Lower leg skin (tissue), 4 donors: ENCODE measurements around the gene RFNG. TPM values are rescaled to one million over a fixed set of nuclear protein-coding genes. Genes with fewer than 3 reads are reported as not detected.

Source experiments
- DNase-seq, 2 donors: peaks; one replicate each; pipeline ENCODE4 v3.0.0-alpha.2; 2019; ENCODE audit warnings: low spot score in 2 of 2
- H3K4me3 ChIP-seq: fragments of 200-600 bp; sonication (generic); 2 replicates; pipeline ENCODE4 v1.5.1; 2017; ENCODE audit warnings: mild to moderate bottlenecking, low read depth; ENCODE audit not compliant: poor library complexity, severe bottlenecking
- CTCF ChIP-seq, 3 donors: fragments of 450-650 bp; IDR thresholded peaks; one replicate each; pipeline ENCODE4 v1.5.1; 2016; ENCODE audit warnings: antibody characterized with exemption in 3 of 3, mild to moderate bottlenecking in 3 of 3, moderate library complexity in 2 of 3
- POLR2A ChIP-seq, 2 donors: fragments of 450-650 bp; IDR thresholded peaks; one replicate each; pipeline ENCODE4 v1.6.1; 2016 to 2017; ENCODE audit warnings: antibody characterized with exemption in 2 of 2, mild to moderate bottlenecking in 1 of 2, moderate library complexity in 1 of 2
- WGBS, 2 donors: methylation state at CpG; one replicate each; pipeline ENCODE4 v1.1.5; 2018; 5-methylcytosine and 5-hydroxymethylcytosine counted together
- intact Hi-C: fragments of 100-400 bp; cut with DNase I; formaldehyde crosslinking; loops from one replicate; pipeline ENCODE4 v1.15.0; 2023; ENCODE audit warnings: low total_unique reads
- total RNA-seq, 4 donors: library from RNA; depleted of rRNA; stranded (reverse); fragments of >200 nt; gene quantifications; one replicate each; pipeline ENCODE4 v1.1.0, GENCODE V29; 2016

The RFNG gene
- total RNA-seq, 4 donors from 2014 or later: 44.8 to 83.7 (median 50.9) TPM

GRCh38 chr17:82006468-82007227, 45.0 kb downstream of the RFNG start:
- TF ChIP-seq POLR2A (IDR thresholded peaks at IDR 0.05): no peak
- no peak for TF ChIP-seq CTCF (IDR thresholded peaks at IDR 0.05)
- WGBS, 2 donors: 50 to 54% methylated on average over 23 to 24 of the region's 24 CpGs
- DNase-seq: no peak
- intact Hi-C loops: no loop called here
- H3K4me3 ChIP-seq: no peak overlapping the region

GRCh38 chr17:82005701-82006348, 45.8 kb downstream of the RFNG start:
- DNase-seq: no peak
- TF ChIP-seq CTCF (IDR thresholded peaks at IDR 0.05) (peak in 1 of 3 donors; percentile 7), POLR2A (IDR thresholded peaks at IDR 0.05) (no peak)
- intact Hi-C loops: no loop called here
- WGBS, 2 donors: 56 to 63% methylated on average over 30 of the region's 30 CpGs
- H3K4me3 ChIP-seq: no peak overlapping the region

- no peak overlapping the region for H3K4me3 ChIP-seq
- intact Hi-C loops: no loop called here
- 90 to 94% methylated on average over 23 to 25 of the region's 41 CpGs for WGBS, 2 donors
- TF ChIP-seq CTCF (IDR thresholded peaks at IDR 0.05) (no peak), POLR2A (IDR thresholded peaks at IDR 0.05) (no peak)
- no peak for DNase-seq
Measured at GRCh38 chr17:82004517-82005455, 46.8 kb downstream of the RFNG start.

- peak; percentile 73 to 92 for DNase-seq
- WGBS, 2 donors: 28 to 31% methylated on average over 46 to 53 of the region's 53 CpGs
- TF ChIP-seq CTCF (IDR thresholded peaks at IDR 0.05) (no peak), POLR2A (IDR thresholded peaks at IDR 0.05) (no peak)
- H3K4me3 ChIP-seq: no peak overlapping the region
- intact Hi-C loops: no loop called here
Measured at GRCh38 chr17:82003411-82004381, 47.9 kb downstream of the RFNG start.

GRCh38 chr17:82001571-82002056, 50.0 kb downstream of the RFNG start:
- WGBS, 2 donors: 90% methylated on average over 17 of the region's 17 CpGs
- intact Hi-C loops: no loop called here
- H3K4me3 ChIP-seq: no peak overlapping the region
- no peak for TF ChIP-seq POLR2A (IDR thresholded peaks at IDR 0.05)
- DNase-seq: no peak
